SK-N-DZ (cell line): ENCODE measurements around the gene POU2F1.
A peak's percentile ranks its signal among the peaks of the same experiment; 100 is the strongest.

Source experiments
- DNase-seq: peaks from one replicate; pipeline ENCODE4 v3.0.0-alpha.2; 2015; ENCODE audit warnings: low spot score

The POU2F1 gene

DNA sequence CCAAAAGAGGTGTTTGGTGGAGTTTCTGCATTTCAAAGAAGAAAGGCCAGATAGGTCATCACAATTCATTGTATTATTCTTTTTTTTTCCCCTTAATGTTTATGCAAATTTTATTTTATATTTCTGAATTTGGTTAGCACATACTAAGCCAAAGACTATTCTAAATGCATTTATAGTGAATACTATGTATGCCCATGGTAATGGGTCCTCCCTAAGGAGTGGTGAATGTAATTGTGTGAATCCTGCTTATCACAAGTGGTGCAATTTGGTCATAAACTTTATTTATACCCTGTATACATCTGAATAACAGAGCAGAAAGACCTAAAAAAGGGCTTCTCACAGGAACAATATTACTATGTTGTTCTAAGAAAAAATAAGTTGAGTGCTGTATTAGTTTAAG is 198.6 kb downstream of the POU2F1 start:
- no peak for DNase-seq

GRCh38 chr1:167420510-167420909 is 199.8 kb downstream of the POU2F1 start:
- no peak for DNase-seq

DNA sequence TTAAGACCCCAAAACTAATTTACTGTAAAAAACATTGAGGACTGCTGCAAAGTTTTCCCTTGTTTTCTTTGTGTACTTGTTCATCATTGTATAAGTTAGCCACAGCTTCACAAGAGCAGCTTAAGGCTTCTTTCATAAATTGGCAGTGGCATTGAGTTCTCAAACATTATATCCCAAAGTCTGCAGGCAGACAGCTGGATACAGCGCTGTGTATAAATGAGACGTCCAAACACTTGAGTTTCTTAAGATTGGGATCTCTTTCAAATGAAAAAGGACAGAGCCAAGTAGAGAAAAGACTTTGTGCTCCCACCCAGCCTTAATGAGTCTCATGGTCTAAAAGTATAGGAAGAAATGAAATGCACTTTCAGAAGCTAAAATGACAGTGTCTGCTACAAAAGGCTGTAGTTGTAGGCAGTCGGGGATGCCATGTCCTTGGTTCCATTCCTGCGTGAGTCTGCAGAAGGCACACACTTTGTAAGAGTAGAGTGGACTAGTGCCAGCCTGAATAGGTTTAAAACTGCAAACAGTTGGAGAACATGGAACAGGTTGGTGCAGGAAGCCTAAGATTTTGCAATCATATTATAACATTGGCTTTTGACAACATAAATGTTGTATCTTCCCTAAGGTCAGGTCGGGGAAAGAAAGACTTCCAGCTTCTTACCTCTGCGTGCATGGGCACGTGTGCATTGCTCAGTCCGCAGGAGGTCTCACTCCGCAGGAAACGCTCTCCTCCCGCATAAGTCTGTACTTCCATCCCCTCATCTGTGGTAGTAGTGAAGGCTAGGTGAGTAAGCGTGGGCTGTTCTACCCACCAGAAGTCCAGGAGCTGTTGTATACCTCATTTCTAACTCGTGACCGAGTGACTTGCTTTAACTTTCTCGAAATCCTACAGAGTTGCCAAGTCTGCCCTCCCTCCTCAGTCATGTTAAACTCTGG is 203.3 kb downstream of the POU2F1 start:
- no peak for DNase-seq

DNA sequence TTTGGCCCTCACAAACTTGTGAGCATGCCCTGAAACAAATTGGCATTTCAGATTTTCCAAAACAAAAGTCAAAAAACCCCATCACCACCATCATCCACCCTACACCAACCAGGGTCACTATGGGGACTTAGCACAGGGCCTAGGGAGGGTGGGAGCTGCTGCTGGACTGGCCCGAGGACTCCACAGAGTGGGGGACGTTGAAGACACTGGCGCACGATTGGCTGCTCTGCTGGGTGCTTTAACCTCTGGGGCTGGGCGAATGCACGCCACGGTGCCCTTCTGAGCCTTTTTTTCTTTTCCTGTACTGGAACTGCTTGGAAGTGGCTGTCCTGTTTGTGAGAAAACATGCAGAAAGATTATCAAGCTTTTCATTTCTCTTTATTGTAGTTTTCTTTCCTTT is 204.8 kb downstream of the POU2F1 start:
- DNase-seq = no peak

DNA sequence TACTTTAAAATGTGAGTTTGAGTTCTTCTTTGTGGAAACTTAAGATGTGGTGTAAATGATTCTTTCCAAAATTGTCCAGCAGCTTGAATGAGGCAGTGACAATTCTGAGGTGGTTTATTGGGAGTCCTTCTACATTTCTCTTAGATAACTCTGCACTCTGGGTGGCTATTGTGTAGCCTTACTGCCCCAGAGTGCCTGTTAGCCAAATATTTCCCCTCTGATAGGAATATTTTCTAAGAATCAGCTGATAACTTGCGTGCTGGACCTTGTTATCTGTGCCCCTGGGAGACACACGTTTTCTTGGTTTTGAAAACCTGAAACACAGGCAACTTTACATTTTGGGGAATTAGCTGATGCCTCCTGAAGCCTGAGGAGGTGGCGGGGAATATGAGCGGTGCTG is 206.0 kb downstream of the POU2F1 start:
- DNase-seq = no peak

GRCh38 chr1:167427848-167428247 is 207.2 kb downstream of the POU2F1 start:
- no peak for DNase-seq

DNA sequence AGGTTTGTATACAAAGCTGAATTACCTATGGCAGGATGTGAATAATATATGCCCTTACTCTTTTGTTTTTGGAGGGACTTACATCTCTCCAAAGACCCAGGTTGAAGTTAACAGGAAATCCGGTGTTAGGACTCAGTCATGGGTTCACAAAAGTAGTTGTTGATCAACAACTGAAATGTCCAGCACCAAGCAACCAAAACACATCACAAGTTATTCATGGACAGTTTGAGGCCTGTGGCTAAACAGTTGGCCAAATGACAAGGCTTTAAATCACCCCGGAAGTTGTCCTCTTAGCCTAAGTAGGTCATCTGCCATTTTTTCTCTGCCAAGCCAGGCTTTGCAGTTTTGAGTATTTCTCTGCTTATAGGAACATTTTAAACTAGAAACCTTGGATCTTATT is 207.7 kb downstream of the POU2F1 start:
- no peak for DNase-seq

GRCh38 chr1:167429612-167430011 is 208.9 kb downstream of the POU2F1 start:
- DNase-seq = no peak

- DNase-seq = no peak
Observed at GRCh38 chr1:167430134-167430848, 209.6 kb downstream of the POU2F1 start.

GRCh38 chr1:167430849-167431242 is 210.2 kb downstream of the POU2F1 start:
- DNase-seq = no peak

DNA sequence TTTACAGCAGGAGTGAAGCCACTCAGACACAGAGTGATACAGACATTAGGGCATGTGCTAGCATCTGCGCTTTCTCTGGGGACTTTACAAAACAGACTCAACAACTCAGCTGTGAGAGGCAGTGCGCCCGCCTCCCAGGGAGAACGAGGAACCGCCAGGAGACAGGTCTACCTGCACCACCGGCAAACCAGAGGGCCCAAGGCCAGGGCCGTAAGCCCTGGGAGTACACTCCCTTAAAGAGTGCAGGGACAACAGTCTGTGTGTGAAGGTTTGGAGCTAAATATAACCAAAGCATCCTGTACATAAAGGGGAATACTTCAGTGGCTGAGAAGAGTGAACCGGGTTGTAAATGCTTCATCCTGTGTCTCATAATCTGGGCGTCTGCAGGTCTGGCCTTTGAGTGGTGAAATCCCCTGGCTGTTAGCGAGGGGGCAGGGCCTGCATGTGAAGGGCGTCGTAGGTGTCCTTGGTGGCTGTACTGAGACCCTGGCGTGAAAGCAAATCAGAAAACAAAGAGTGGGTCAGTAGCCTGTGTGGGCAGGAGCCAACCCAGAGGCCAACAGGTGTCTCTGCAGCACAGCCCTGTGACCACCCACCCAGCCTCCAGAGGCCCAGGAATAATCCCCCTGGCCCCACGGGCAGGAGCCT is 210.7 kb downstream of the POU2F1 start:
- no peak for DNase-seq

DNA sequence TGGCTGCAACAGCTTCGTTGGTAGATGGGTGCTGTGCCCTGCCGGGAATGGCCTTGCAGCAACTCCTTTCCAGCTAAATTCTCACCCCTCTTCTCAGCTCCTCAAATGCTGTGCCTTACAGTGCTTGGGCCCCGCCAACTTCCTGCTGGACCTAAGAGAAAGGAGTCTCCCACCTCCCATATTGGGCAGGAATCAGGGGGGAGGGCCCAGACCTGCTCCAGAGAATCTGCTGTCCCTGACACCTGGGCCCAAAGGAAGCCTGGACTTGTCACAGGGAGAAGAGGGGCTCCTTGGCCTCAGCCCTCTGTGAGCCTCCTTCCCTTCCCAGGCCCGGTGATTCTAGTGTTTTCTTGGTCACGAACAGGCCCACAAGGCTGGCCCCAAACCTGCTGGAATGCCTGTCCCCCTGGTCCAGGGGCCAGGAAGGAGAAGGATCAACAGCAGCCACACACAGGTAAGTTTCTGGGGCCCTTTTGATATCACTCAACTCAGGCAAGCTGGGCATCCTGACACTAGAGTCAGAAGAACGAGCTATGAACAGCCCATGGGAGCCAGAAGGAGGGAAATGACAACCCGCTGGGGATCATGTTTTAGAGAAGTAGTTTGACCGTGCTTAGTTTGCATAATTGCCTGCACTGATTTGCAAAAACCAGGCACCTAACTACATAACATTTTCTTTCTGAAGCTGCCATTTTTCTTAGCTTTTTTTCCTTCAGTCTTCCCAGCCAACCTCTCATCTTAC is 211.4 kb downstream of the POU2F1 start:
- no peak for DNase-seq

DNA sequence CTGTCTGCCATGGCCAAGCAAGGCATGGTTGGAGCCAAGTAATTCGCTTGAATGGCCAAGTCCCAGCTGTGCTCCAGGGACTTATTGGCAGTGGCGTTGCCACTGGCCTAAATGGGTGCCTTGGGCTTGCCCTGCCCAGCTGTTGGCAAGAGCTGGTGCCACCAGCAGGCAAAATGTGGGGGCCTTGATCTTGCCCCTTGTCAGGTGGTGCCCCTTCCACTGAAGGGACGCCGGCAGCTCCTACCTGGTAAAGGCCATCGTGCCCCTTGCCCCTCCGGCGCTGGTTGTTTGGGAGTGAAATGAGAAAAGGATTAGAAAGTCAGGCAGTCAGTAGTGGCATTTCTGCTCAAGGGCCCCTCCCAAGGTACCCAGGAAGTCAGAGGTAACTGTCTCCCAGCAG is 212.1 kb downstream of the POU2F1 start:
- no peak for DNase-seq

DNA sequence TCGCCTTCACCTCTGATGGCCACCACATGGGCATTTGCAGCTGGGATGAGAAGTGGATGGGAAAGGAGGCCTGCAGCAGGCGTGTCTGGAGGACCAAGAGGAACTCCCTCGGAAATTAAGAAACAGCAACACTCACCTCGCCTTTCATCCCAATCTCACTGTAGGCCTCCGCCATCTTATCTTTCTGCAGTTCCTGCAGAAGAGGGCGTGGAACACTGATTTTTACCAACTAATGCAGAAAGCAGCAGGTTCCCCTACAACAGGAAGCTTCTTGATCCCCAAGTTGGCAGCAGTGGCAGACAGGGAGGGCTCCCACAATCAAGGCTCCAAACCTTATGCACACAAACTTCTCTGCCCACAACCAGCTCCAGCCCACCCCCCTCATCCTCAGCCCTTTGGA is 213.2 kb downstream of the POU2F1 start:
- no peak for DNase-seq

GRCh38 chr1:167434306-167434705 is 213.6 kb downstream of the POU2F1 start:
- no peak for DNase-seq

DNA sequence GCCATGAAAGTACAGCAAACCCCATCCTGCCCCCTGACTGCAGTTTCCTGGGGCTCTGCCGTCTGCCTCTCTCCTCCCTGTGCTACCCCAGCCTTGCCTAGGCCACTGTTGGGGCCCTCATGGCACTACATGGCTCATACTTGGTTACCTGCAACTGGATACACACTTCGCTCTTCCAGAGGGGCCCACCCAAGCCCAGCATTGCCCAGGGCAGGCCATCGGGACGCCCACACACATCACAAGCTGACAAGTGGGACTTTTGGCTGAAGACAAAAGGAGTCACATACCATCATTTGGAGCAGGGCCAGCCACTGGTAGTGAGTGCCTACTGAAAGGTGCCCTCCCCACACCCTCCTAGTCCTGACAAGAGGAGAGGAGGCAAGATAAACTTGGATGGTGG is 214.8 kb downstream of the POU2F1 start:
- DNase-seq = no peak

DNA sequence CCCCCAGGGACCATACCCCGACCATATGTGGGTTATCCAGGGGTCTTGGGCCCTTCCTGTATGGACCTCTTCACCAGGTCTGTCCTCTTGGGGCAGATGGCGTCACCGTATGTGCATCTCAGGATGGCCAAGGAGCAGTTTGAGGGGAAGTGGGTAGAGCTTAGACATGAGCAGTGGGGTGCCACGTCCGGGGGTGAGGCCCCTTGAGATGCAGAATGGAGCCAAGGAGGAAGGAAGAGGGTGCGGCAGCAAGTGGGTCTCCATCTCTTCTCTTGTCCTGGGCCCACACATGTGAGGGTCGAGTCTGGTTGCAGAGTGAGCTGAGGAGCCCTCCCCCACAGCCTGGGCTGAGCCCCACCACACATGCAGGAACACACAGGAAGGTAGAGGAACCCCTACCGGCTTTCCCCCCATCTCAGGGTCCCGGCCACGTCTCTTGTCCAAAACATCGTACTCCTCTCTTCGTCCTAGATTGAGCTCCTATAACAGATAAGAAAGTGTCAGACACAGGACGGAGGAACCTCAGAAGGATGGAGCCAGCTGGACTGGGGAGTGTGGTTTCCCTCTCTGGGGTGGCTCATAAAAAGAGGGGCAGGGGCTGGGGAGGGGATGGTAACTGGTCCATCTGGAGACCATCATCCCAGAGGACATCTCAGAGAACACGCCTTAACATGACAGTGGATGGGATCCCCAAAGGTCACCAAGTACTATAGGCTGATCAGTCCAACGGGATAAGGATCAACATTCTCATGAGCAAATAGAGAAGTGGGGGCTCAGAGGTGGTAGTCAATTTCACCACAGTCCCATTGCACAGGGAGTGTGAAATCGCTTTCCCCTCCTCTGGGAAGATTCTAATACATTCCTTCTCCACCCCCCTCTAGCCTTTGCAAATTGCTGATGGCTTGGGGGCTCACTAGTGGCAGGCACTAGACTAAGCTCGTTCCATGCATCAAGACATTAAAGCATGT is 217.8 kb downstream of the POU2F1 start:
- no peak for DNase-seq

DNA sequence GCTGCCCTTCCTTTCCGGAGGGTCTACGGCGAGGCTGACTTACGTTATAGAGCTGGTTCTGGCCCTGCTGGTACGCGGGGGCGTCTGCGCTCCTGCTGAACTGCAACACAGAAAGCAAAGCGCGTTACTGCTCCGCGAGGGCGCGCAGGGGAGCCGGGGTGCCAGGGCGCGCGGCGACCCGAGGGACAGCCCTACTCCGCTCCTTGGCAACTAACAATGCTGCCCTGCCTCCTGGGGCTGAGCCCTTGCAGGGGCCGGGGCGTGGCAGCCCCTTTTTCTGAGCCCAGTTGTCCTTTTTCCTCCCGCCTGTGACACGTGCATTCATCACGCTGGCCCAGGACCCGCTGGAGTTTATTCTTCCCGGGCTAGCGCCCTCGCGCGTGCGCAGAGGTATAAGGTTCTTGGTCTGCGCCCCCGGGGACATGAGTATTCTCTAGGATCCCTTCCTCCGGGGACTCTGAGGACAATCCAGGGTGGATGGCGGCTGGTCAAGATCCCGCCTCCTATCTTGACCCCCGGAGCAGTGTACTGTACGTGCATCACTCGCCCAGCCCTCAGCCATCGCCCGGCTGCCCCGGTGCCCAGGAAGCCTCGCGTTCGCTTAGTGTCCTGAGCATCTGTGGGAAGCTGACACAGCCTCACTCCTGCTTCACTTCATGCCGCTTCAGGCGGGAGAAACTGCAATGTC is 218.8 kb downstream of the POU2F1 start:
- peak; percentile 82 for DNase-seq

- no peak for DNase-seq
Observed at GRCh38 chr1:167440345-167440744, 219.7 kb downstream of the POU2F1 start.

GRCh38 chr1:167440776-167441175 is 220.1 kb downstream of the POU2F1 start:
- DNase-seq = no peak
